Measurements from ENCODE around the gene INO80D. TPM values are rescaled to one million over a fixed set of nuclear protein-coding genes. Genes with fewer than 3 reads are reported as not detected.

INO80D gene
- total and polyA plus RNA-seq, 2 of the 13 experiments (the other 11 are each of a cell fraction or from before 2014, with no cell fraction given): 7.6 to 7.9 TPM

GRCh38 chr2:206085742-206086445 lies at the start of gene INO80D (continued):
- TF ChIP-seq ZBTB40 (IDR thresholded peaks at IDR 0.05): no peak
- peak; percentile 71 for TF ChIP-seq ZBTB40 (CRISPR knock-in tag; IDR thresholded peaks at IDR 0.05)
- no peak for TF ChIP-seq ZBTB49 (CRISPR knock-in tag; IDR thresholded peaks at IDR 0.05; ENCODE audit: borderline replicate concordance)
- TF ChIP-seq ZKSCAN5 (CRISPR knock-in tag; IDR thresholded peaks at IDR 0.05): no peak

Data from HepG2 (cell line).